OCI-LY1 (cell line): ENCODE measurements around the gene ZNF275.

ENCODE experiments used
- CTCF ChIP-seq: fragments of 200-600 bp; sonication (generic), shearing (Covaris generic); IDR thresholded peaks from 2 replicates; pipeline ENCODE4 v1.5.1; 2017; ENCODE audit warnings: mild to moderate bottlenecking, antibody characterized with exemption, low read length, moderate library complexity, mixed read lengths
- EZH2 ChIP-seq: fragments of 200-600 bp; sonication (generic), shearing (Covaris generic); IDR thresholded peaks from 2 replicates; pipeline ENCODE4 v1.8.0; 2017; ENCODE audit warnings: borderline replicate concordance, mixed run types, mild to moderate bottlenecking, antibody characterized with exemption, low read length, moderate library complexity, mixed read lengths

GRCh38 chrX:153349952-153350351 lies 16.0 kb downstream of the ZNF275 start:
- TF ChIP-seq CTCF (no peak), EZH2 (no peak)
